Neutrophil (primary cell): ENCODE measurements around the gene CEP85L.

ENCODE experiments used
- H3K27ac ChIP-seq: fragments of 200-600 bp; sonication (generic); 2 replicates; pipeline ENCODE4 v1.5.1; 2016; ENCODE audit warnings: mild to moderate bottlenecking, moderate library complexity
- H3K27me3 ChIP-seq: fragments of 200-600 bp; sonication (generic); 2 replicates; pipeline ENCODE4 v1.6.0; 2016; ENCODE audit warnings: mild to moderate bottlenecking
- H3K36me3 ChIP-seq: fragments of 200-600 bp; sonication (generic); 2 replicates; pipeline ENCODE4 v1.5.1; 2017
- H3K4me1 ChIP-seq, 2 experiments: fragments of 200-600 bp in 1 of 2; sonication (generic) in 1 of 2; 1 replicate in 1 of 2; 2 replicates in 1 of 2; pipeline versions ENCODE4 v1.5.1 to v1.6.1; 2013 to 2016; ENCODE audit warnings: low read depth in 1 of 2, low read length in 1 of 2, mild to moderate bottlenecking in 1 of 2, moderate library complexity in 1 of 2; ENCODE audit not compliant: control insufficient read depth in 1 of 2, insufficient read depth in 1 of 2
- H3K4me3 ChIP-seq, 2 experiments: fragments of 200-600 bp in 1 of 2; sonication (generic) in 1 of 2; 1 replicate in 1 of 2; 2 replicates in 1 of 2; pipeline ENCODE4 v1.5.1; 2013 to 2016; ENCODE audit warnings: low read depth in 1 of 2, low read length in 1 of 2, mild to moderate bottlenecking in 1 of 2, moderate library complexity in 1 of 2
- H3K9me3 ChIP-seq: fragments of 200-600 bp; sonication (generic); 2 replicates; pipeline ENCODE4 v1.5.1; 2016
- CTCF ChIP-seq: fragments of 200-600 bp; sonication (generic); IDR thresholded peaks from 2 replicates; pipeline ENCODE4 v1.5.1; 2016; ENCODE audit warnings: antibody characterized with exemption

Gene CEP85L

GRCh38 chr6:118530942-118531341, 120.4 kb downstream of the CEP85L start:
- H3K27ac ChIP-seq: no peak overlapping the region

GRCh38 chr6:118529756-118530155, 121.6 kb downstream of the CEP85L start:
- no peaks in the 10 kb centered on the region for H3K27me3 ChIP-seq
- H3K4me3 ChIP-seq: no peak overlapping the region
- no peaks in the 10 kb centered on the region for H3K4me1 ChIP-seq
- H3K36me3 ChIP-seq: no peaks in the 10 kb centered on the region
- H3K27ac ChIP-seq: no peak overlapping the region
- no peaks in the 10 kb centered on the region for H3K9me3 ChIP-seq
- TF ChIP-seq CTCF: no peak

More at GRCh38 chr6:118530942-118531341, 120.4 kb downstream of the CEP85L start:
- no peak for TF ChIP-seq CTCF
- H3K27me3 ChIP-seq: no peaks in the 10 kb centered on the region
- no peak overlapping the region for H3K4me3 ChIP-seq
- H3K4me1 ChIP-seq: no peaks in the 10 kb centered on the region
- no peaks in the 10 kb centered on the region for H3K9me3 ChIP-seq
- no peaks in the 10 kb centered on the region for H3K36me3 ChIP-seq

- no peaks in the 10 kb centered on the region for H3K36me3 ChIP-seq
- H3K4me1 ChIP-seq: no peaks in the 10 kb centered on the region
- no peak for TF ChIP-seq CTCF
- H3K27ac ChIP-seq: no peak overlapping the region
- no peaks in the 10 kb centered on the region for H3K27me3 ChIP-seq
- H3K9me3 ChIP-seq: no peaks in the 10 kb centered on the region
- H3K4me3 ChIP-seq: no peak overlapping the region
These were observed 123.3 kb downstream of the CEP85L start for GRCh38 chr6:118528129-118528528.

GRCh38 chr6:118525913-118526780, 125.2 kb downstream of the CEP85L start:
- Histone ChIP-seq H3K27me3 (no peaks in the 10 kb centered on the region), H3K4me1 (no peaks in the 10 kb centered on the region), H3K4me3 (no peak overlapping the region), H3K36me3 (peaks cover 3% of the 10 kb centered on the region), H3K27ac (no peak overlapping the region), H3K9me3 (no peaks in the 10 kb centered on the region)
- no peak for TF ChIP-seq CTCF

- Histone ChIP-seq H3K27ac (no peak overlapping the region), H3K27me3 (no peaks in the 10 kb centered on the region), H3K4me3 (no peak overlapping the region), H3K4me1 (no peaks in the 10 kb centered on the region), H3K36me3 (peaks cover 3% of the 10 kb centered on the region), H3K9me3 (no peaks in the 10 kb centered on the region)
- no peak for TF ChIP-seq CTCF
These were observed 126.7 kb downstream of the CEP85L start for GRCh38 chr6:118524686-118525085.
